ENCODE data around the gene ING1.
"Not testable (repeated sequence)": the region's sequence is repeated elsewhere in the genome, so short reads cannot be mapped to it uniquely, and the experiment has no call there.

The ING1 gene

GRCh38 chr13:110715395-110716246, 2.1 kb downstream of the ING1 start:
- DNase-seq (ENCODE audit: low read depth), result peak; percentile 92

- DNase-seq (ENCODE audit: low read depth), result no peak
Observed at GRCh38 chr13:110716247-110716515, 2.7 kb downstream of the ING1 start.

GRCh38 chr13:110719036-110719710, 5.7 kb downstream of the ING1 start:
- DNase-seq (ENCODE audit: low read depth), result no peak

GRCh38 chr13:110722971-110723370, 9.5 kb downstream of the ING1 start:
- DNase-seq (ENCODE audit: low read depth), result no peak

- DNase-seq (ENCODE audit: low read depth), result no peak
Observed at GRCh38 chr13:110723598-110723997, 10.1 kb downstream of the ING1 start.

- DNase-seq (ENCODE audit: low read depth), result not testable (repeated sequence)
Observed at GRCh38 chr13:110726153-110726552, 12.7 kb downstream of the ING1 start.

GRCh38 chr13:110726726-110727125, 13.2 kb downstream of the ING1 start:
- DNase-seq (ENCODE audit: low read depth), result peak; percentile 26

- DNase-seq (ENCODE audit: low read depth), result no peak
Observed at GRCh38 chr13:110731072-110731471, 17.6 kb downstream of the ING1 start.

DNA sequence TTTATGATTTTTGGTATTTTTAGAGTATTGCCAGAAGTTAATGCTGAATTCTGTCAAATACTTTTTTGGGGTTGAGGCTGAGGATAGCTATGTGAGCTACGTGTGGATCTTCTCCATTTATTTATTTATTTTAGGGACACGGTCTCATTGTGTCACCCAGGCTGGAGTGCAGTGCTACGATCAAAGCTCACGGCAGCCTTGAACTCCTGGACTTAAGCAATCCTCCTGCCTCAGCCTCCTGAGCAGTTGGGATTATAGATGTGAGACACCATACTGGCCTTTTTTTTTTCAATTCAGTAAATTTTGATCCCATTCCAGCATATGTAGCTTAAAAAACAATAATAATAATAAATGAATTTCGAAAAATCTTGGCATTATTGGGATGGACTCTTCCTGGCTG, 21.1 kb downstream of the ING1 start:
- DNase-seq (ENCODE audit: low read depth), result no peak

GRCh38 chr13:110737555-110737954, 24.1 kb downstream of the ING1 start:
- DNase-seq (ENCODE audit: low read depth), result no peak

- DNase-seq (ENCODE audit: low read depth), result no peak
Observed at GRCh38 chr13:110743687-110744086, 30.2 kb downstream of the ING1 start.

DNA sequence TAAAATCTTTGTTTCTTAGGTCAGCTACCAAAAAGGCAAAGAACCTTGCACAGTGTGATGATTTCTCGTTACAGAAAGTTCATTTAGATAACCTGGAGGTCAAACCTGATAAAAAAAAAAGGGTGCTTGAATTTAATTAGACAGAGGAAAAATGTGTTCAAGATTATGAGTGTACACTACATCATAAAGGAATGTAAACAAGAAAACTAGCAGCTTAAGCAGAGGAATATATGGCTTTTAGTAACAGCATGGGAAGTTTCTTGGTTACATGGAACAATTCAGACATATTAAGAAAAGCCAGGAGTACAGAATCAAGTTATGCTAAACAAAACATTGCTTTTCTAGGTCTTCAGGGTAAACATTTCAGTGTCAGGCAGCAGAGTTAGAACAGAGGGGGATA, 32.9 kb downstream of the ING1 start:
- DNase-seq (ENCODE audit: low read depth), result no peak

GRCh38 chr13:110748271-110748670, 34.8 kb downstream of the ING1 start:
- no peak for DNase-seq (ENCODE audit: low read depth)

DNA sequence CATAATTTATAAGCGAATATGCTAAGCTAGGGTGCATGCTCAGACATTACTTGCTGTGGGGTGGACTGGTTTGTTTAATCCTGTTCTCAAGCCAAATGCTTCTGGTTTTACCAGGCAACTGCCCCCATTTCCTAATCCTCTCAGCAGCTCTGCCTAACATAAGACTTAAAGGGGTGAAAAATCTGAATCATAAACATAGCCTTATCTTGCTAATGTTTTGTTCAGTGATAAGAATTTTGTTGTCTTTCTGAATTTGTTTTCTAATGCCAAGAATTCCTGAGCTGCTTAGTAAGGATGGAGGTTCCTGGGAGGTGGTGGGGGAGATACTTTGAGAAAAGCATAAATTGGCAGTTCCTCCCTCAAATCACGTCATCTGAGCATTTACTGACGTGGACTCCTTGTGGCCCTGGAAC, 42.7 kb downstream of the ING1 start:
- DNase-seq (ENCODE audit: low read depth), result no peak

GRCh38 chr13:110757296-110757695, 43.8 kb downstream of the ING1 start:
- DNase-seq (ENCODE audit: low read depth), result no peak

GRCh38 chr13:110758195-110758805, 44.8 kb downstream of the ING1 start:
- DNase-seq (ENCODE audit: low read depth), result no peak

DNA sequence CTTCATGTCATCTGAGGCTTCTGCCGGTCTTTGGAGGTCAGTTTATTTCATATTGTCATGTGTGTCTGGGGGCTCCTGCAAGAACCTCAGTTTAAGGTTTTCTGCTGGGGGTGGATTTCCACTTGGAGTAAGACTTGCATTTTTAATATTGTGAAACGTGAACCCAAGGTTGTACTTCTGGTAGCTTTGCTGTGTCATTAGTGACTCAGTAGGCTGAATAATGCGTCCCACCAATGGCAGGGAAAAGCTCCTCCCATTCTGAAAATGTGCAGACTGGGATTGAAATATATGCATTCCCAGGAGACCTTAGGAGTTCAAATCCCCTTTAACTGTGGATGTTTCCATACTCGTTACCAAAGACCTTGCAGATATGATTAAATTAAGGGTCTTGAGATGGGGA, 46.2 kb downstream of the ING1 start:
- DNase-seq (ENCODE audit: low read depth), result no peak

DNA sequence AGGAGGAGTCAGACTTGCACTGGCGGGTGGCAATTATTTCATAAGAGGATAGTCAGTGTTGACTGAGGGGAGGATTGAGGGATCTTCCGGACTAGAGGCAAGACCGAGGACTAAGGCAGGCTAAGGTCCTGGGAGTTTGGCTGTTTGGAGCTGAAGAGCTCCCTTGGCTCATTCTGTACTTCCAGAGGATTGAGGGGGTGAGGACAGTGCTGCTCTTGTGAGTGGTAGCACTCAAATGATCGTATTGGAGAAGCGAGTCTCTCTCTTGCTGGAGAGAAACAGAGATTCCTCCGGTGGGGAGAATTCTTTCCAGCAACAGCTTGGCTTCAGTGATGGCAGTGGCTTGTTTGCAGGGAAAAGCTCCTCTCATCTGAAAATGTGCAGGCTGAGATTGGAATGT, 47.1 kb downstream of the ING1 start:
- DNase-seq (ENCODE audit: low read depth), result no peak

DNA sequence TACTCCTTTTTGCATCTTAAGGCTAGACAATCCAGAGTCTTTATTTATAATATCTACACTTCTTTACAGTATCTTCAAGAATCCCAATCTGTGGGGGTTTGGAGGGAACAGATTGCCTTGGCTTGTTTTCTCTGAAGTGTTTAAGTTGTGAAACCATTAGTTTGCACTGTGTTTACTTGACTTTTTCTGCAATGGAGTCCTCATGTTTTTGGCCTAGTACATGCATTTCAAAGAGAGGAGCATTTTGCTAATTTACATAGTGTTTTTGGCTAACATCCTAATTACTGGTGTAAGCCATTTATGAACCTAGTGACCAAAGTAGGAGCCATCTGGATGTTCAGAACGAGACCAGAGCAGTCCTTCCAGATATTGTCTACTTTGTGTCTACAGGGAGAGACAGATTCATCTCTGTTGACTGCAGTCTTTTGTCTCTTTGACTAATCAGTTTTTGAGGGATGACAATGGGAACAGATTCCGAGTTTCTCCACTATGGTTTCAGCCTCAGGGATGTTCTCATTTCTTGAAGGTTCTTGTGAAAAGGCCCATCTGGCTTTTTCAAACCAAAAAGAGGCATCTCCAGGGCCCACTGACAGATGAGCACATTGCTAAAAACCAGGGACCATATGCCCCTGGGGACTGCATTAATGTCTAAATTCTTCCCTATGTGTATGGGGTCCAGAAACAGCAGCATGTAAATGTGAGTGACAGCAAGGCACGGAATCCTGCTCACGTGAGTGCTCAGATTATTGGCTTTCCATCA, 53.4 kb downstream of the ING1 start:
- DNase-seq (ENCODE audit: low read depth), result no peak

DNA sequence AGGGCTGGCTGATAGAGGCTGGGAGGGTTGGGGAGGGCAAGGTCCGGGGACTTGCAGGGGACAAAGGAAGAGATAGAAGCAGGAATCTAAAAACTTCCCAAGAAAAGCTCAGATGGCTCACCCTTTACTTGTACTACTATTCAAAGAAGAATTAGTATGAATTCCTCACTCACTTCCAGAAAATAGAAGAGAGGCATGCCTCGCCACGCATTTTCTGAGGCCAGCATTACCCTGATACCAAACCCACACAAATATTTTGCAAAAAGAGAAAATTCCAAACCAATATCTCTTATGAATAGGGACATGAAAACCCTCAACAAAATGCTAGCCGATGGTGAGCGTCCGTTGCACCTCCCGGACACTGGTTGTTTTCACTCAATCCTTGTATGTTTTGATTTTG, 54.0 kb downstream of the ING1 start:
- no peak for DNase-seq (ENCODE audit: low read depth)

DNA sequence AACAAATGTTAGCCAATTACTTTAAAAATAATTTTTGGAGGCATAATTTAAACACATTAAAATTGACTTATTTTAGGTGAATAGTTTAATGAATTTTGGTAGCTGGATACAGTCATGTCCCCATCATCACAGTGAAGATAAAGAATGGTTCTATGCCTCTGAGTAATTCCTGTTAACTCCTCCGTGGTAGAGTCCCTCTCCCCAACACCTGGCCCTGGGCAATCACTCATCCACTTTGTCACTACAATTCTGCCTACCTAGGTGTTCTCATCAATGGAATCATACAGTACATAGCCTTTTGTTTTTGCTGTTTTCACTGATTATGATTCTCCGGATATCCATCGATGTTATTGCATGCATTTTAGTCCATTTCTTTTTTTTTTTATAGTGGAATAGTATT, 55.6 kb downstream of the ING1 start:
- no peak for DNase-seq (ENCODE audit: low read depth)

DNA sequence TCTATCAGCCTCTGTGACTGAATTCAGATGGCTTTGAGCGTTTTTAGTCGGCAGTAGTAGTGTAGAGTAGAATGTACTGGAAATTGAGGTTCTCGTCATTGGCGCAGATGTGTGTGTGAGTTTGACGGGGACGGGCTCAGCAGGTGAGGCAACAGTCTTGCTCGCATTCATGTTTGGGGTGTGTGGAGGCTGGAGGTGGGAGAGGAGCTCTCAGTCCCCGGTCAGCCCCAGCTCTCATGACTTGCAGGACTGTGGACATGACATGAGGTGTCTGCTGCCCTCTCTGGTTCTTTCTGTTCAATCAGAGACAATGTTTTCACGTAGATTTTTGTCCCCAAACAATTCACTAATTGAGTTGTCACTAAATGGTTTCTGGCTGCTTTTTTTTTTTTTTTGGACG, 57.2 kb downstream of the ING1 start:
- no peak for DNase-seq (ENCODE audit: low read depth)

DNA sequence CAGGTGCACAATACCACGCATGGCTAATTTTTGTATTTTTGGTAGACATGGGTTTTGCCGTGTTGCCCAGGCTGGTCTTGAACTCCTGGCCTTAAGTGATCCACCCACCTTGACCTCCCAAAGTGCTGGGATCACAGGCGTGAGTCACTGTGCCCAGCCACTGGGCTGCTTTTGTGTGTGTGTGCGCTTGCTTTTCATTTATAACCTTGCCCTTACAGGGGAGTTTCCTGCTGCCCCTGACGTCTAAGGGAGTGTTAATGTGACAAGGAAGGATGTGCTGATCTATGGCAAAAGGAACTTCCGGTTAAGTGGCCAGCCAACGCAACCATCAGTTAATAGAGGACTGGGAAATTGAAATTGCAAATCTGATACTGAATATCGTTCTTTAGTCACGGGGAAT, 57.7 kb downstream of the ING1 start:
- no peak for DNase-seq (ENCODE audit: low read depth)

Measured in stimulated activated CD8-positive, alpha-beta memory T cell treated with anti-CD3 and anti-CD28 coated beads, Interleukin-12 subunit alpha, Interleukin-12 subunit beta, amount 100 ng/mL, for 1 hour (primary cell).